GM19463 (cell line): ENCODE measurements around the gene PDLIM3.
"Not testable (repeated sequence)": the region's sequence is repeated elsewhere in the genome, so short reads cannot be mapped to it uniquely, and the experiment has no call there.

Experiments used
- ATAC-seq: cut with Tn5 transposase; IDR thresholded peaks from one replicate; pipeline ENCODE4 v1.9.1; 2021; ENCODE audit warnings: mild to moderate bottlenecking, moderate library complexity; ENCODE audit not compliant: unreplicated experiment

PDLIM3 gene

GRCh38 chr4:185522451-185522850, 12.9 kb downstream of the PDLIM3 start:
- ATAC-seq, result no peak

GRCh38 chr4:185520119-185520518, 15.2 kb downstream of the PDLIM3 start:
- no peak for ATAC-seq

- no peak for ATAC-seq
Observed at GRCh38 chr4:185518494-185518893, 16.8 kb downstream of the PDLIM3 start.

GRCh38 chr4:185518069-185518468, 17.2 kb downstream of the PDLIM3 start:
- no peak for ATAC-seq

- ATAC-seq, result no peak
Observed at GRCh38 chr4:185515248-185515647, 20.1 kb downstream of the PDLIM3 start.

- no peak for ATAC-seq
Observed at GRCh38 chr4:185514182-185514697, 21.1 kb downstream of the PDLIM3 start.

GRCh38 chr4:185513489-185514181, 21.7 kb downstream of the PDLIM3 start:
- no peak for ATAC-seq

GRCh38 chr4:185512516-185512915, 22.8 kb downstream of the PDLIM3 start:
- no peak for ATAC-seq

- ATAC-seq, result not testable (repeated sequence)
Observed at GRCh38 chr4:185511243-185511642, 24.1 kb downstream of the PDLIM3 start.

GRCh38 chr4:185510806-185511205, 24.5 kb downstream of the PDLIM3 start:
- ATAC-seq, result no peak

- ATAC-seq, result no peak
Observed at GRCh38 chr4:185508181-185508580, 27.1 kb downstream of the PDLIM3 start.

GRCh38 chr4:185506422-185506821, 28.9 kb downstream of the PDLIM3 start:
- ATAC-seq, result no peak

- ATAC-seq, result no peak
Observed at GRCh38 chr4:185504098-185505047, 30.9 kb downstream of the PDLIM3 start.

- ATAC-seq, result no peak
Observed at GRCh38 chr4:185502386-185502785, 32.9 kb downstream of the PDLIM3 start.

GRCh38 chr4:185500576-185500975, 34.7 kb downstream of the PDLIM3 start:
- ATAC-seq, result no peak

GRCh38 chr4:185500035-185500434, 35.3 kb downstream of the PDLIM3 start:
- no peak for ATAC-seq

GRCh38 chr4:185488650-185489049, 46.7 kb downstream of the PDLIM3 start:
- ATAC-seq, result no peak

GRCh38 chr4:185481401-185481800, 53.9 kb downstream of the PDLIM3 start:
- ATAC-seq, result no peak

GRCh38 chr4:185480016-185480732, 55.1 kb downstream of the PDLIM3 start:
- peak; percentile 17 for ATAC-seq

- peak; percentile 93 for ATAC-seq
Observed at GRCh38 chr4:185479507-185479971, 55.8 kb downstream of the PDLIM3 start.

GRCh38 chr4:185473247-185473646, 62.1 kb downstream of the PDLIM3 start:
- ATAC-seq, result no peak
